HG03060 (cell line): ENCODE measurements around the gene NAP1L4.

Experiments
- ATAC-seq: cut with Tn5 transposase; IDR thresholded peaks from one replicate; pipeline ENCODE4 v1.9.1; 2021; ENCODE audit warnings: low read depth, moderate number of reproducible peaks; ENCODE audit not compliant: unreplicated experiment

The NAP1L4 gene

GRCh38 chr11:2995893-2996554 lies 3.9 kb upstream of the NAP1L4 start:
- ATAC-seq = no peak

- ATAC-seq = no peak
Measured at GRCh38 chr11:2995031-2995561, 3.0 kb upstream of the NAP1L4 start.

GRCh38 chr11:2994336-2994730 lies 2.2 kb upstream of the NAP1L4 start:
- no peak for ATAC-seq

GRCh38 chr11:2992997-2993325 lies 832 bp upstream of the NAP1L4 start:
- ATAC-seq = no peak

DNA sequence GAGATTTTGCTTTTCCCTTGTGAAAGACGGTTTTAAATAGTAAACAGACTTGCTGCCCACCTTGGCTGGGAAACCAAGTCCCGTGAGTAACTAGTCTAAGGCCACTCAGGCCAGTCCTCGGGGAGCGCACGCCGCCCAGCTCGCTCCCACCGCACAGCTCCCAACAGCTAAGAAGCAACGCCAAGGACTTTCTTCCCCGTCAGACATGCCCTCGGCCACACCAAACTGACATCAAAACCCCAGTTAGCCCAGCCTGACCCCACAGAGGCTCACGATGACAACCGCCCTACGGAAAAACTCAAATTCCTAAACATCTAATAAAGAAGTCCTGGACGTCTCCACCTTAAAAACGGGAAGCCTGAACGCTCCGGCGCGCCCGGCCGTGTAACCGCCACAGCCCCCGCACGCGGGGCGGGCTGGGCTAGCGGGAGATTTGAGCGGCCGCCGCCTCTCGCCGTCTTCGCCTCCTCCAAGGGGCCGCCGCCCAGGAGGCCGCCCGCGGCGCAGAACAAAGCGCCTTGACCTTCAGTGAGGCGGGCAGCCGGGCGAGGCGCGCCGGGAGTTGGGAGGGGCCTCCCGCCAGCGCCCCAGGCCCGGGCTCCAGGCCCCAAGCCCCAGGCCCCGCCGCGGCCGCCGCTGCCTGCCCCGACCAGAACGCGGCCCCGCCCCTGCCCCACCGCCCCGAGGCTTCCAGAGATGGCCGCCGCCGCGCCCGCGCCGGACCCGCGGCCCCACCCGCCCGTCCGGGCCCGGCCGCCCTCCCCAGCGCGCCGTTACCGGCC lies 486 bp downstream of the NAP1L4 start:
- ATAC-seq = no peak

DNA sequence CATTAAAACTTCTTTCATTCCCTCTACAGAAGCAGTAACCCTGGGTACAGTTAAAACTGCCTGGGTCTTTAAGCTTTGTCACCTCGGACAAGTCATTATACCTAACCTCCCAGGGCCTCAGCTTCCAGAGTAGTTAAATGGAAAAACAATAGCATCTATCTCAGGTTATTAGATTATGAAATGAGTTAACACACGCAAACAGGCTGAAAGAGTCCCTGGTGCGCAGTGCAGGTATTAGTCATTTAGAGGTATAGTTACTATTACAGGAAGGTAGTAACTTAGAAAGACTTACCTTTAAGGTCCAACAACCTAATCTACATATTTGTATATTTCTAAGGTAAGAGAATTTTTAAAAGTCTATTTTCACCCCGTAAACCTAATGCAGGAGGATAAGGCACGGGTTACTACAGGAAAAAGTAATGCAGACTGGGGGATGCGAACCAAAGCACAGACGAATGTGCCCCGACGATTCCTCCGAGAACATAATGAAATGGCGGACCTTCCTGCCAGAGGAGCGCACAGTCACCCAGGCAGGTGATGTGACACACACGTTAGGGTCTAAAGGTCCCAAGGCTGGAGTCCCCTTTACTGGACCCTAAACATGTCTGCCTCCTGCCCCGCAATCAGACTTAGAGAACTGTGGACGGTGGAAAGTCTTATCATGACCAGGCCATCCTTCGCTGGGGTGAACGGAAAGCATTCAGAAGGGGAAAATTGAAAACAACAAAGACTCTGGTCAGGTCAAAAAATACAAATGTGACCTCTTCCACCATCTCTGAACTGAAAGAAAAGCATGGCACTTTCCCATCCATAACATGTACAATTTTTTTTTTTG lies 1.3 kb downstream of the NAP1L4 start:
- no peak for ATAC-seq

DNA sequence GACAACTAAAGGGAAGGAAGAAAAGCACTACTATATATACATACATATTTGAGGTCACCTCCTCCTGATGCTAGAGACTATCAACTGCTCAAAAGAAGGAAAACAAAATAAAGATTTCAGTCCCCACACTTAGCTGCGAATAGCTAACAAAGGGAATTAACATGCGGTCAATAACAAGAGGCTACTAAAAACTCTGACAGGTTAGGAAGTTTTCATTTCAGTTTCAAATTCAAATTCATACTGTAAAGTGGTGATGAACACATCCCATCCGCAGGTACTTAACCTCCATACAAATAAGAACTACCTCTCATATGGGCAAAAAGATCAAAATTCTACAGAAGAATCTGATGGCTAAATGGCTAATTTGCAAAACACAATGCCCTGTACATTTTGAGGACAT lies 2.6 kb downstream of the NAP1L4 start:
- ATAC-seq = no peak

GRCh38 chr11:2989006-2989405 lies 3.1 kb downstream of the NAP1L4 start:
- ATAC-seq = no peak

GRCh38 chr11:2987881-2988861 lies 4.0 kb downstream of the NAP1L4 start:
- no peak for ATAC-seq

- no peak for ATAC-seq
Measured at GRCh38 chr11:2983908-2984307, 8.2 kb downstream of the NAP1L4 start.

- ATAC-seq = no peak
Measured at GRCh38 chr11:2982214-2982613, 9.9 kb downstream of the NAP1L4 start.

GRCh38 chr11:2981130-2981529 lies 11.0 kb downstream of the NAP1L4 start:
- no peak for ATAC-seq

GRCh38 chr11:2980168-2980840 lies 11.8 kb downstream of the NAP1L4 start:
- no peak for ATAC-seq

GRCh38 chr11:2977113-2977512 lies 15.0 kb downstream of the NAP1L4 start:
- no peak for ATAC-seq

GRCh38 chr11:2976294-2977063 lies 15.7 kb downstream of the NAP1L4 start:
- ATAC-seq = no peak

DNA sequence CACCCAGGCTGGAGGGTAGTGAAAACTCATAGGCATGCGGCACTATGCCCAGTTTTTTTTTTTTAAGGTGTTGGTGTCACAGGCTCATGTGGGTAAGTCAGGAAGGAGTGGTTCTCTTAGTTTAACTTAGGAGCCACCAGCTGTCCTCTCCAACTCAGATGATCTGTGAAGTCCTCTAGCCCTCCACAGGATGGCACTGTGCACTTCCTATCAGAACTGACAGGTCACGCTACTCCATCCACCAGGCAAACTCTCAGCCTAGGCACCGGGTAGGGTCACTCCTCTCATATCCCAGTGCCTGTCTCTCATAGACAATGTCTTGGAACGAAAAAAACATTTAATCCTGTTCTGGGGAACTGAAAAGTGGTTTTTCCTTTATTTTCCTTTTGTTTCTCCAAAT lies 16.5 kb downstream of the NAP1L4 start:
- no peak for ATAC-seq

GRCh38 chr11:2974272-2974671 lies 17.9 kb downstream of the NAP1L4 start:
- ATAC-seq = no peak

DNA sequence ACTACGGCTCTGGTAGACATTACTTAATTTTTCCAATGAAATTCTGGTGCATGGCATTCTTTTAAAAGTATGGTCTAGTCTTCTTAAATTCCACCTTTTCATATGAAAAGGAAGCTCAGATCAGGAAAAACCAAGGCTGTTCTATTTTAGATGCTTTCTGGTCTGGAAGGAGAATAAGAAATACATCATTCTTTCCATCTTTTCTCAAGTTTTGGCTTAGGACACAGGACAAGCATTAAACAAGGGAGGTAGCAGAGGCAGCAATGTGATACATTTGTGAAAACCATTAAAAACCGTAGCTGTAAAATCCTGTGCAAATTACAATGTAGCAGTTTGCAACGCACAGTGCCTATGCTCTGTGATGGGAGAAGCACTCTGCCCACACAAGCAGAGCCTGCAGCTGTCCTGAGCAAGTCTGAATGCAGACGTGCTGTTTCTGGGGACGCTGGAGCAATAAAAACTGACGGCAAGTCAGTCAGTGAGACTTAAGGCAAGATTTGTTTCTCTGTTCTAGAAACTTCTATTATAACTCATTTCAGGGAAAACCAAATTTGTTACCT lies 23.7 kb downstream of the NAP1L4 start:
- ATAC-seq = no peak
